NCI-H2107 treated with DMSO at 0.1 percent for 48 hours (cell line): ENCODE results near the gene SPATA31D1.
"Not testable (repeated sequence)": the region's sequence is repeated elsewhere in the genome, so short reads cannot be mapped to it uniquely, and the experiment has no call there.

Experiments used
- DNase-seq: peaks from one replicate; lab custom pipeline; 2025; ENCODE audit not compliant: unreplicated experiment; lab: John Stamatoyannopoulos, UW

The SPATA31D1 gene

GRCh38 chr9:81988472-81988871, at the start of gene SPATA31D1:
Gene SPATA31D1, plus strand, starts transcription at chr9:81988772. Its CDS starts 47 bp downstream, at chr9:81988819.
- DNase-seq: not testable (repeated sequence)

- DNase-seq: not testable (repeated sequence)
Measured at GRCh38 chr9:81943393-81943792, 45.2 kb upstream of the SPATA31D1 start, which contains the start of gene SPATA31D3. Gene SPATA31D3, plus strand, starts transcription at chr9:81943500. Its CDS starts 86 bp downstream, at chr9:81943586.

- not testable (repeated sequence) for DNase-seq
Measured at GRCh38 chr9:81948650-81949049, 39.9 kb upstream of the SPATA31D1 start.

DNA sequence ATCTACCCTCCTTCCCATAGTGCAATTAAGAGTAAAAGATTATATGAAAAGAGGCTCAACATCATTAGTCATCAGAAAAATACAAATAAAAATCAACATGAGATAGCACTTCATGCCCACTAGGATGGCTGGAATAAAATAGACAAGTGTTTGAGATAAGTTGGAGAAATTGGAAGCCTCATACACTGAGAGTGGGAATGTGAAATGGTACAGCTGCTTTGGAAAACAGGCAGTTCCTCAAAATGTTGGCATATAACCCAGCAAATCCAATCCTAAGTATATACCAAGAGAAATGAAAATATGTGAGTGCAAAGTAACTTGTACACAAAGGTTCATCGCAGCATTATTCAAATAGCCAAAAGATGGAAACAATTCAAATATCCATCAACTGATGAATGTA, 35.5 kb upstream of the SPATA31D1 start:
- no peak for DNase-seq

- DNase-seq: no peak
Measured at GRCh38 chr9:81955625-81956024, 32.9 kb upstream of the SPATA31D1 start.

- DNase-seq: no peak
Measured at GRCh38 chr9:81964218-81965171, 24.1 kb upstream of the SPATA31D1 start.

- DNase-seq: no peak
Measured at GRCh38 chr9:81968026-81968425, 20.5 kb upstream of the SPATA31D1 start.

- no peak for DNase-seq
Measured at GRCh38 chr9:81969971-81970370, 18.6 kb upstream of the SPATA31D1 start.

GRCh38 chr9:81971727-81972126, 16.8 kb upstream of the SPATA31D1 start:
- no peak for DNase-seq

GRCh38 chr9:81974764-81975163, 13.8 kb upstream of the SPATA31D1 start:
- no peak for DNase-seq

- no peak for DNase-seq
Measured at GRCh38 chr9:81976351-81976750, 12.2 kb upstream of the SPATA31D1 start.

- DNase-seq: no peak
Measured at GRCh38 chr9:81979196-81979595, 9.4 kb upstream of the SPATA31D1 start.

GRCh38 chr9:81980568-81980967, 8.0 kb upstream of the SPATA31D1 start:
- DNase-seq: no peak

GRCh38 chr9:81981883-81982282, 6.7 kb upstream of the SPATA31D1 start:
- no peak for DNase-seq

GRCh38 chr9:81984928-81985327, 3.6 kb upstream of the SPATA31D1 start:
- DNase-seq: no peak

DNA sequence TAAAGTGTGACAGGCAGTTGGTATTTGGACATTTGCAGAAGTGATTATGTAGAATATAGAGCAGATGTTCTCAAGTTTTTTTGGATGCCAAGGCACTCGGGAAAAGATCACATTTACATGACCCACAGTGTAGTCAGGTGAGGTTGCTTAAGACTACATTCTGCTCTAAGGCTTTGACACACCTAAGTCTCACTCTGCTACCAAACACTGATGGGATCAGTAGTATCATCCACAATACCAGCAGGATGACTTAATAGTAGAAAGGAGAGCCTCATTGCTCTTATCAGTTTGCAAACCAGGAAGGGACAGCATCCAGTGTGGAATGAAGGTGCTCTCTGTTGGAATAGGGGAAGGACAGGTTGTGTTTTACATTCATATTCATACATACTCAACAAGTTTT, 2.5 kb upstream of the SPATA31D1 start:
- DNase-seq: no peak

DNA sequence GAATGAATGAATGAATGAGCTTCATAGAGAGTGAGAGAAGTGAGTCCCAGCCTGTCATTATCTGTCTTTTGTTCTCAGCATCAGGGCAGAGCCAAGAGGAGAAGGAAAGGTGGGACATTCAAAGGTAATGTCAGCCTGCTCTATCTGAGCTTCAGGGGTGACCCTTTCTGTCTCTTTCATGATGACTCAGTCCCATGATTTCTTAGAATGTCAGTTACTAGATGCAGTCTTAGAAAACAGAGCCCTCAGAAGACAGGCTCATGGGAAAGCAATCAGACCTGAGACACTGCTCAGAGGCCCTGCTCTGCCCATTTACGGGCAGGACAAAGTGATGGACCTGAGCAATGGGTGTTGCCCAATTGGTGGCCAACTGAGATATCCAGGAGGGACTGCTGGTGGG, 1.1 kb downstream of the SPATA31D1 start:
- no peak for DNase-seq

GRCh38 chr9:81993656-81994055, 5.1 kb downstream of the SPATA31D1 start:
- no peak for DNase-seq

- no peak for DNase-seq
Measured at GRCh38 chr9:81999806-82000205, 11.2 kb downstream of the SPATA31D1 start.

DNA sequence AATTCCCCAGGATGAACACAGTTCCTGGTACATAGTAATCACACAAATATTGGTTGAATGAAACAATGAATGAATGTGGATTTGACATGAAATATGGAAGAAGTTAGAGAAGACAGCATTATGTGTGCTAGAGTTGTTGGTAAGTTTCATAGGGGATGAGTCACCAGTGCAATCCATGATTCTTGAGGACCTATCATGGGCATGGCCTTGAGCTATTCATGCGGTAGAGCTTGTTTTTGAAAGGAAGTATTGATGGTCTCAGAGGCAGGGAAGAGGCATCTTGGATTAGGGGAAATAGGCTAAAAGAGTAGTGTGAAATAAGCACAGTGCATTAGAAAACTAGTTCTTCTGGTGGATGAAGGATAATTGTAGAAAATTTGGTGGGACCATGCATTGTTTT, 22.1 kb downstream of the SPATA31D1 start:
- DNase-seq: no peak

GRCh38 chr9:82011133-82011532, 22.6 kb downstream of the SPATA31D1 start:
- DNase-seq: no peak

- DNase-seq: no peak
Measured at GRCh38 chr9:82012276-82012675, 23.7 kb downstream of the SPATA31D1 start.

DNA sequence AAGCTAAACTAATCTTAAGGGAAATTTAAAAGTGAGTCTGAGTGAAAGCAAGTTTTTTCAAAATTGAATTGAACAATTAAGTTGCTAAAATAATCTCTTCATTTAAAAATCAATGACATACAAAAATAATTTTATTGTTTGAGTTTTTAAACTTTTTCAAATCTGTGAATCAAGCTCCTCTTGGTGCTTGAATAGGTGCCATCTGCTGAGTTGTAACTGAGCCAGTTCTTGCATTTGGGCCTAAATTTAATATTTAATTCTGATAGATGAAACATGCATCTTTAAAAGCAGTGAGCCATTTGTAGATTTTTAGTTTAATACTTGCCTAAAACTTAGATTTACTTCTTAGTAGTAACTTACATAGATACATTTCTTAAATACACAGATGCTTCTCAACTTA, 31.8 kb downstream of the SPATA31D1 start:
- DNase-seq: no peak
